Measurements from ENCODE around the gene SUFU. TPM values are rescaled to one million over a fixed set of nuclear protein-coding genes. Genes with fewer than 3 reads are reported as not detected.
A peak's percentile ranks its signal among the peaks of the same experiment; 100 is the strongest.

The SUFU gene
- total RNA-seq, 1 donor, result 3.6 TPM

GRCh38 chr10:102501201-102502028 is 2.4 kb upstream of the SUFU start:
- Histone ChIP-seq H2AFZ (ENCODE audit: low read length) (peak overlapping the region; percentile 53), H4K20me1 (ENCODE audit: insufficient read depth, low read length) (peaks cover 58% of the 10 kb centered on the region), H3K27ac (ENCODE audit: low read depth, low read length) (peak overlapping the region; percentile 64), H3K36me3 (ENCODE audit: insufficient read depth, low read length) (no peaks in the 10 kb centered on the region), H3K4me3 (ENCODE audit: insufficient read depth, low read length) (peak overlapping the region; percentile 87), H3K4me2 (ENCODE audit: insufficient read depth, low read length) (peak overlapping the region; percentile 80), H3K4me1 (ENCODE audit: insufficient read depth, low read length) (peaks cover 22% of the 10 kb centered on the region), H3K9me3 (ENCODE audit: low read depth, low read length) (no peaks in the 10 kb centered on the region), H3K79me2 (ENCODE audit: insufficient read depth, low read length) (peaks cover 77% of the 10 kb centered on the region), H3K27me3 (ENCODE audit: insufficient read depth, low read length) (no peaks in the 10 kb centered on the region)
- no peak for DNase-seq (ENCODE audit: insufficient read length, low spot score, missing footprints)
- TF ChIP-seq, protein P1, sequence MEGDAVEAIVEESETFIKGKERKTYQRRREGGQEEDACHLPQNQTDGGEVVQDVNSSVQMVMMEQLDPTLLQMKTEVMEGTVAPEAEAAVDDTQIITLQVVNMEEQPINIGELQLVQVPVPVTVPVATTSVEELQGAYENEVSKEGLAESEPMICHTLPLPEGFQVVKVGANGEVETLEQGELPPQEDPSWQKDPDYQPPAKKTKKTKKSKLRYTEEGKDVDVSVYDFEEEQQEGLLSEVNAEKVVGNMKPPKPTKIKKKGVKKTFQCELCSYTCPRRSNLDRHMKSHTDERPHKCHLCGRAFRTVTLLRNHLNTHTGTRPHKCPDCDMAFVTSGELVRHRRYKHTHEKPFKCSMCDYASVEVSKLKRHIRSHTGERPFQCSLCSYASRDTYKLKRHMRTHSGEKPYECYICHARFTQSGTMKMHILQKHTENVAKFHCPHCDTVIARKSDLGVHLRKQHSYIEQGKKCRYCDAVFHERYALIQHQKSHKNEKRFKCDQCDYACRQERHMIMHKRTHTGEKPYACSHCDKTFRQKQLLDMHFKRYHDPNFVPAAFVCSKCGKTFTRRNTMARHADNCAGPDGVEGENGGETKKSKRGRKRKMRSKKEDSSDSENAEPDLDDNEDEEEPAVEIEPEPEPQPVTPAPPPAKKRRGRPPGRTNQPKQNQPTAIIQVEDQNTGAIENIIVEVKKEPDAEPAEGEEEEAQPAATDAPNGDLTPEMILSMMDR (IDR thresholded peaks at IDR 0.05; ENCODE audit: extremely low read depth, low read depth, low read length), result no peak

GRCh38 chr10:102502029-102502336 is 1.8 kb upstream of the SUFU start:
- Histone ChIP-seq H2AFZ (ENCODE audit: low read length) (peak overlapping the region; percentile 91), H3K36me3 (ENCODE audit: insufficient read depth, low read length) (no peaks in the 10 kb centered on the region), H3K79me2 (ENCODE audit: insufficient read depth, low read length) (peaks cover 77% of the 10 kb centered on the region), H3K27ac (ENCODE audit: low read depth, low read length) (peak overlapping the region; percentile 64), H3K4me1 (ENCODE audit: insufficient read depth, low read length) (peaks cover 22% of the 10 kb centered on the region), H3K4me2 (ENCODE audit: insufficient read depth, low read length) (peak overlapping the region; percentile 89), H3K27me3 (ENCODE audit: insufficient read depth, low read length) (no peaks in the 10 kb centered on the region), H3K4me3 (ENCODE audit: insufficient read depth, low read length) (peak overlapping the region; percentile 87), H4K20me1 (ENCODE audit: insufficient read depth, low read length) (peaks cover 59% of the 10 kb centered on the region), H3K9me3 (ENCODE audit: low read depth, low read length) (no peaks in the 10 kb centered on the region)
- TF ChIP-seq, protein P1 (IDR thresholded peaks at IDR 0.05; ENCODE audit: extremely low read depth, low read depth, low read length), result no peak
- peak; percentile 98 for DNase-seq (ENCODE audit: insufficient read length, low spot score, missing footprints)

- TF ChIP-seq, protein P1 (IDR thresholded peaks at IDR 0.05; ENCODE audit: extremely low read depth, low read depth, low read length), result no peak
- H3K9me3 ChIP-seq (ENCODE audit: low read depth, low read length), result no peaks in the 10 kb centered on the region
- H2AFZ ChIP-seq (ENCODE audit: low read length), result peak within 1 kb of the TSS; percentile 91
- peaks cover 77% of the 10 kb centered on the region for H3K79me2 ChIP-seq (ENCODE audit: insufficient read depth, low read length)
- peaks cover 22% of the 10 kb centered on the region for H3K4me1 ChIP-seq (ENCODE audit: insufficient read depth, low read length)
- H3K27ac ChIP-seq (ENCODE audit: low read depth, low read length), result peak within 1 kb of the TSS; percentile 64
- H3K36me3 ChIP-seq (ENCODE audit: insufficient read depth, low read length), result no peaks in the 10 kb centered on the region
- peak within 1 kb of the TSS; percentile 89 for H3K4me2 ChIP-seq (ENCODE audit: insufficient read depth, low read length)
- DNase-seq (ENCODE audit: insufficient read length, low spot score, missing footprints), result peak; percentile 95
- H3K4me3 ChIP-seq (ENCODE audit: insufficient read depth, low read length), result peak within 1 kb of the TSS; percentile 87
- H3K27me3 ChIP-seq (ENCODE audit: insufficient read depth, low read length), result no peaks in the 10 kb centered on the region
- H4K20me1 ChIP-seq (ENCODE audit: insufficient read depth, low read length), result peaks cover 57% of the 10 kb centered on the region
Observed at GRCh38 chr10:102502337-102503151, 1.2 kb upstream of the SUFU start, which contains the start of gene ACTR1A. TSS of gene ACTR1A (minus strand) at chr10:102502712. CDS start at chr10:102502647, 65 bp downstream.

All from osteoblast (primary cell).